ENCODE measurements around the gene MT1HL1. TPM values are rescaled to one million over a fixed set of nuclear protein-coding genes. Genes with fewer than 3 reads are reported as not detected.

MT1HL1 gene
- total and polyA plus RNA-seq, 2 of the 8 experiments (the other 6 are each of a cell fraction or from before 2014, with no cell fraction given): not detected

GRCh38 chr1:236957235-236957634, 47.0 kb downstream of the MT1HL1 start:
- Histone ChIP-seq H3K9me3 (ENCODE audit: insufficient read depth in 2 of 2, low read depth in 1 of 2, low read length in 1 of 2) (peaks cover 0 to 2% of the 10 kb centered on the region in 2 experiments; a peak in 1 of 4 replicates), H2BK5ac (ENCODE audit: low read depth, low read length) (no peak overlapping the region), H2BK12ac (ENCODE audit: low read depth, low read length) (no peak overlapping the region), H4K91ac (replicated peaks; ENCODE audit: insufficient read length, low read length) (no peak overlapping the region), H2BK120ac (replicated peaks; ENCODE audit: low read depth, low read length) (no peak overlapping the region), H3K36me3 (ENCODE audit: control insufficient read depth in 2 of 4, insufficient read depth in 4 of 4, low read length in 3 of 4) (no peaks in the 10 kb centered on the region), H3K14ac (ENCODE audit: insufficient read length) (no peak overlapping the region), H3K56ac (replicated peaks; ENCODE audit: insufficient read length, low read depth, low read length) (no peak overlapping the region), H3K4me3 (ENCODE audit: extremely low read depth in 1 of 4, insufficient read depth in 2 of 4, low read depth in 3 of 4, low read length in 4 of 4) (no peak overlapping the region), H4K20me1 (replicated peaks in 1 of 2; ENCODE audit: control insufficient read depth in 1 of 2, insufficient read depth in 2 of 2, low read length in 2 of 2) (no peaks in the 10 kb centered on the region), H2AFZ (ENCODE audit: low read length) (no peak overlapping the region), H3K27ac (ENCODE audit: low read depth, low read length) (no peak overlapping the region), H4K8ac (ENCODE audit: extremely low read depth, insufficient read depth, low read length) (no peak overlapping the region), H2AK5ac (ENCODE audit: low read depth, low read length) (no peak overlapping the region), H3K4me2 (ENCODE audit: insufficient read depth in 1 of 2, low read depth in 2 of 2, low read length in 2 of 2) (no peak overlapping the region), H3K9ac (replicated peaks in 1 of 4; ENCODE audit: extremely low read depth in 1 of 4, low read depth in 3 of 4, low read length in 3 of 4) (no peak overlapping the region), H3K4ac (replicated peaks; ENCODE audit: insufficient read length, low read depth, low read length) (no peak overlapping the region), H3K23ac (ENCODE audit: insufficient read length) (no peak overlapping the region), H3K4me1 (replicated peaks in 1 of 4; ENCODE audit: control insufficient read depth in 3 of 4, insufficient read depth in 4 of 4, low read length in 3 of 4) (peaks cover 0 to 9% (median under 1%) of the 10 kb centered on the region in 4 experiments; a peak in 4 of 7 replicates), H4K5ac (ENCODE audit: insufficient read length, low read depth, low read length) (no peak overlapping the region), H2BK15ac (ENCODE audit: low read length) (no peak overlapping the region), H3K79me1 (ENCODE audit: low read depth, low read length) (no peaks in the 10 kb centered on the region), H3K23me2 (ENCODE audit: low read depth, low read length) (no peaks in the 10 kb centered on the region), H3K18ac (ENCODE audit: extremely low read depth, low read length) (no peak overlapping the region), H2BK20ac (ENCODE audit: low read length) (no peak overlapping the region), H3K27me3 (replicated peaks in 1 of 4; ENCODE audit: control insufficient read depth in 3 of 4, extremely low read depth in 1 of 4, insufficient read depth in 3 of 4, low read length in 3 of 4) (no peaks in the 10 kb centered on the region), H3K79me2 (ENCODE audit: control insufficient read depth in 1 of 2, insufficient read depth in 2 of 2, low read length in 2 of 2) (no peaks in the 10 kb centered on the region)
- ChIA-PET CTCF (ENCODE audit: partially characterized antibody) (interaction anchor here (0.6 to 3.7 kb wide), 4 partner anchors 10 to 856 kb away, joined by 3 to 17 read pairs (median 4); no protein-coding TSS in a partner anchor), POLR2A (ENCODE audit: partially characterized antibody) (no interaction called here)
- DNase-seq (ENCODE audit: low read depth in 1 of 2, low spot score in 2 of 2): no peak
- FAIRE-seq: no peak
- 68% methylated on average over 5 of the region's 5 CpGs; no CpG with 5 or more reads in 1 of the 2 experiments for WGBS, 2 experiments (ENCODE audit: extremely low coverage in 1 of 2, insufficient coverage in 1 of 2, insufficient read length in 1 of 2, insufficient replicate concordance in 2 of 2, low coverage in 1 of 2, low lambda C conversion rate in 2 of 2, missing lambda C conversion rate in 1 of 2)
- TF ChIP-seq BACH1 (IDR thresholded peaks at IDR 0.05; ENCODE audit: low read length): no peak
- TF ChIP-seq, protein P1, sequence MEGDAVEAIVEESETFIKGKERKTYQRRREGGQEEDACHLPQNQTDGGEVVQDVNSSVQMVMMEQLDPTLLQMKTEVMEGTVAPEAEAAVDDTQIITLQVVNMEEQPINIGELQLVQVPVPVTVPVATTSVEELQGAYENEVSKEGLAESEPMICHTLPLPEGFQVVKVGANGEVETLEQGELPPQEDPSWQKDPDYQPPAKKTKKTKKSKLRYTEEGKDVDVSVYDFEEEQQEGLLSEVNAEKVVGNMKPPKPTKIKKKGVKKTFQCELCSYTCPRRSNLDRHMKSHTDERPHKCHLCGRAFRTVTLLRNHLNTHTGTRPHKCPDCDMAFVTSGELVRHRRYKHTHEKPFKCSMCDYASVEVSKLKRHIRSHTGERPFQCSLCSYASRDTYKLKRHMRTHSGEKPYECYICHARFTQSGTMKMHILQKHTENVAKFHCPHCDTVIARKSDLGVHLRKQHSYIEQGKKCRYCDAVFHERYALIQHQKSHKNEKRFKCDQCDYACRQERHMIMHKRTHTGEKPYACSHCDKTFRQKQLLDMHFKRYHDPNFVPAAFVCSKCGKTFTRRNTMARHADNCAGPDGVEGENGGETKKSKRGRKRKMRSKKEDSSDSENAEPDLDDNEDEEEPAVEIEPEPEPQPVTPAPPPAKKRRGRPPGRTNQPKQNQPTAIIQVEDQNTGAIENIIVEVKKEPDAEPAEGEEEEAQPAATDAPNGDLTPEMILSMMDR (IDR thresholded peaks at IDR 0.05; ENCODE audit: control extremely low read depth in 1 of 3, insufficient read depth in 1 of 3, low read depth in 1 of 3, low read length in 3 of 3): no peak
- TF ChIP-seq ZNF274 (IDR thresholded peaks at IDR 0.05; ENCODE audit: borderline replicate concordance, extremely low read depth, low read length): no peak
- TF ChIP-seq, protein P2, sequence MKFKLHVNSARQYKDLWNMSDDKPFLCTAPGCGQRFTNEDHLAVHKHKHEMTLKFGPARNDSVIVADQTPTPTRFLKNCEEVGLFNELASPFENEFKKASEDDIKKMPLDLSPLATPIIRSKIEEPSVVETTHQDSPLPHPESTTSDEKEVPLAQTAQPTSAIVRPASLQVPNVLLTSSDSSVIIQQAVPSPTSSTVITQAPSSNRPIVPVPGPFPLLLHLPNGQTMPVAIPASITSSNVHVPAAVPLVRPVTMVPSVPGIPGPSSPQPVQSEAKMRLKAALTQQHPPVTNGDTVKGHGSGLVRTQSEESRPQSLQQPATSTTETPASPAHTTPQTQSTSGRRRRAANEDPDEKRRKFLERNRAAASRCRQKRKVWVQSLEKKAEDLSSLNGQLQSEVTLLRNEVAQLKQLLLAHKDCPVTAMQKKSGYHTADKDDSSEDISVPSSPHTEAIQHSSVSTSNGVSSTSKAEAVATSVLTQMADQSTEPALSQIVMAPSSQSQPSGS (IDR thresholded peaks at IDR 0.05; ENCODE audit: low read length): no peak
- no peak for TF ChIP-seq CBX5 (IDR thresholded peaks at IDR 0.05; ENCODE audit: low read depth, low read length)
- TF ChIP-seq NANOG (IDR thresholded peaks at IDR 0.05; ENCODE audit: insufficient read depth, low read depth, low read length, poor library complexity, severe bottlenecking): no peak
- TF ChIP-seq RAD21 (IDR thresholded peaks at IDR 0.05 in 1 of 2, conservative IDR thresholded peaks at IDR 0.05 in 1 of 2; ENCODE audit: low read depth in 2 of 2, low read length in 2 of 2): no peak
- TF ChIP-seq KDM1A (IDR thresholded peaks at IDR 0.05; ENCODE audit: borderline replicate concordance, low read length): no peak
